Smooth muscle cell (in vitro differentiated cells): ENCODE measurements around the gene DYNLT3. TPM values are rescaled to one million over a fixed set of nuclear protein-coding genes. Genes with fewer than 3 reads are reported as not detected.

Experiments
- DNase-seq: peaks from one replicate; lab custom pipeline; 2025; ENCODE audit not compliant: unreplicated experiment; lab: John Stamatoyannopoulos, UW
- H2AFZ ChIP-seq: fragments of 200-600 bp; sonication (generic); 2 replicates; pipeline ENCODE4 v1.6.0; 2016; ENCODE audit warnings: antibody characterized with exemption, low read depth, mild to moderate bottlenecking
- H3F3A ChIP-seq: fragments of 200-600 bp; sonication (generic); 2 replicates; pipeline ENCODE4 v1.6.0; 2017; ENCODE audit warnings: antibody characterized with exemption, low read depth
- H3K27ac ChIP-seq: fragments of 200-600 bp; sonication (generic); 2 replicates; pipeline ENCODE4 v1.5.1; 2016; ENCODE audit warnings: low read depth, mild to moderate bottlenecking
- H3K27me3 ChIP-seq: fragments of 200-600 bp; sonication (generic); 2 replicates; pipeline ENCODE4 v1.6.1; 2016; ENCODE audit warnings: low read depth, mild to moderate bottlenecking
- H3K36me3 ChIP-seq: fragments of 200-600 bp; sonication (generic); 2 replicates; pipeline ENCODE4 v1.5.1; 2016; ENCODE audit warnings: low read depth
- H3K4me1 ChIP-seq: fragments of 200-600 bp; sonication (generic); 2 replicates; pipeline ENCODE4 v1.5.1; 2016; ENCODE audit warnings: low read depth
- H3K4me2 ChIP-seq: fragments of 200-600 bp; sonication (generic); 2 replicates; pipeline ENCODE4 v1.6.0; 2016; ENCODE audit warnings: mild to moderate bottlenecking
- H3K4me3 ChIP-seq: fragments of 200-600 bp; sonication (generic); 2 replicates; pipeline ENCODE4 v1.5.1; 2016; ENCODE audit warnings: mild to moderate bottlenecking
- H3K79me2 ChIP-seq: fragments of 200-600 bp; sonication (generic); 2 replicates; pipeline ENCODE4 v1.6.0; 2016; ENCODE audit warnings: low read depth, mild to moderate bottlenecking
- H3K9ac ChIP-seq: fragments of 200-600 bp; sonication (generic); 2 replicates; pipeline ENCODE4 v1.6.0; 2016; ENCODE audit warnings: low read depth
- H3K9me3 ChIP-seq: fragments of 200-600 bp; sonication (generic); replicated peaks from 2 replicates; pipeline ENCODE4 v1.5.1; 2016; ENCODE audit warnings: low read depth
- H4K20me1 ChIP-seq: fragments of 200-600 bp; sonication (generic); 2 replicates; pipeline ENCODE4 v1.6.0; 2016; ENCODE audit warnings: low read depth
- WGBS: methylation state at CpG from one replicate; pipeline ENCODE4 v1.1.7; 2016; ENCODE audit warnings: low lambda C conversion rate; 5-methylcytosine and 5-hydroxymethylcytosine counted together
- polyA plus RNA-seq: library from polyadenylated mRNA; unstranded; fragments of >200 nt; fragmentation: Nextera tagmentation; extraction: Ambion mirVana; gene quantifications from 2 replicates; pipeline ENCODE4 v1.2.1, GENCODE V29; 2016
- total RNA-seq: library from RNA; depleted of rRNA; stranded (reverse); fragments of >200 nt; gene quantifications from 2 replicates; pipeline ENCODE4 v1.2.3, GENCODE V29; 2014
- TF ChIP-seq, protein P1 (sequence below): fragments of 200-600 bp; sonication (generic); IDR thresholded peaks from 2 replicates; pipeline ENCODE4 v1.5.1; 2017; ENCODE audit warnings: borderline replicate concordance, mild to moderate bottlenecking, antibody characterized with exemption; ENCODE audit not compliant: insufficient read depth, poor library complexity, severe bottlenecking

Gene DYNLT3
- total and polyA plus RNA-seq, 2 experiments from 2014 or later: 77.7 to 89.4 TPM

DNA sequence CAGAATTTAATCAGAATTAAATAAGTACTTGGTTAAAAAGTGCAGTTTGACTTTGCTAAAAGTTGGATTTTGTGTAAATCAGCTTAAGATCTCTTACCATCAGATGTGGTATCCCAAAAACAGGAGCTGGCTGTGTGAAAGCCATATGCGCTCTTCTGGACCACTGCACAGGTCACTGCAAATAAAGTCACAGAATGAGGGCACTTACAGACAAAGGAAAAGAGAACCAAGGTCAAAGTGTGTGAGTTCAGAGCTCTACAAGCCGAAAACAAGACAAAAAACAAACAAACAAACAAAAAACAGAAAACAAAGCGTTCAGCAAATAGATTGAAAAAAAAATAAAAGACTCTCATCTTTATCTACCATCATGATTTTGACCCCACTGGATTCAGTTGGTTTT is 6.4 kb downstream of the DYNLT3 start:
- Histone ChIP-seq H3K4me3 (no peak overlapping the region), H3K79me2 (no peaks in the 10 kb centered on the region), H3K9ac (no peak overlapping the region), H3K36me3 (peaks cover 8% of the 10 kb centered on the region), H4K20me1 (no peaks in the 10 kb centered on the region), H3F3A (no peaks in the 10 kb centered on the region), H3K4me1 (no peaks in the 10 kb centered on the region), H3K27ac (no peak overlapping the region), H3K27me3 (no peaks in the 10 kb centered on the region), H3K4me2 (no peak overlapping the region), H3K9me3 (no peaks in the 10 kb centered on the region), H2AFZ (no peak overlapping the region)
- WGBS: 79% methylated on average over 3 of the region's 3 CpGs
- no peak for DNase-seq
- TF ChIP-seq, protein P1, sequence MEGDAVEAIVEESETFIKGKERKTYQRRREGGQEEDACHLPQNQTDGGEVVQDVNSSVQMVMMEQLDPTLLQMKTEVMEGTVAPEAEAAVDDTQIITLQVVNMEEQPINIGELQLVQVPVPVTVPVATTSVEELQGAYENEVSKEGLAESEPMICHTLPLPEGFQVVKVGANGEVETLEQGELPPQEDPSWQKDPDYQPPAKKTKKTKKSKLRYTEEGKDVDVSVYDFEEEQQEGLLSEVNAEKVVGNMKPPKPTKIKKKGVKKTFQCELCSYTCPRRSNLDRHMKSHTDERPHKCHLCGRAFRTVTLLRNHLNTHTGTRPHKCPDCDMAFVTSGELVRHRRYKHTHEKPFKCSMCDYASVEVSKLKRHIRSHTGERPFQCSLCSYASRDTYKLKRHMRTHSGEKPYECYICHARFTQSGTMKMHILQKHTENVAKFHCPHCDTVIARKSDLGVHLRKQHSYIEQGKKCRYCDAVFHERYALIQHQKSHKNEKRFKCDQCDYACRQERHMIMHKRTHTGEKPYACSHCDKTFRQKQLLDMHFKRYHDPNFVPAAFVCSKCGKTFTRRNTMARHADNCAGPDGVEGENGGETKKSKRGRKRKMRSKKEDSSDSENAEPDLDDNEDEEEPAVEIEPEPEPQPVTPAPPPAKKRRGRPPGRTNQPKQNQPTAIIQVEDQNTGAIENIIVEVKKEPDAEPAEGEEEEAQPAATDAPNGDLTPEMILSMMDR: no peak

DNA sequence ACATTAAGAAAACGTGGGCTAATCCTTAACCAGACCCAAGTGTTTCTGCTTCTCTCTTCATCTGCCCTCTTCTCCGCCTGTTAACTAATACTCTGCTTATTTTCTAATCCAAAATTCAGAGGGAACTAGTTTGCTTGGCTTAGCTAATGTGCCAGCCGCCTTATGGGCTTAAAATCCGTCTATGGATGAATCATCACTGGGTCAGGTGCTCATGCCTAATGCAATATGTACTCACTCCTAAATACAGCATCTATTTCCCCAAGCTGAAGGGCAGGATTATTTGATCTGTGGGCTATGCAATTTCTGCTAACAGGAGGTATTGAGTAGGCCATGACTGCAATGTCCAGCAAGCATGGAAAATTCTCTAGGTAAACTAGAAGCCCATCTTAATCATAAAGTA is 12.4 kb downstream of the DYNLT3 start:
- Histone ChIP-seq H3K27ac (no peak overlapping the region), H3K36me3 (peaks cover 8% of the 10 kb centered on the region), H3K9ac (no peak overlapping the region), H3F3A (no peaks in the 10 kb centered on the region), H3K9me3 (no peaks in the 10 kb centered on the region), H3K4me1 (no peaks in the 10 kb centered on the region), H2AFZ (no peak overlapping the region), H3K4me3 (no peak overlapping the region), H3K4me2 (no peak overlapping the region), H3K79me2 (no peaks in the 10 kb centered on the region), H3K27me3 (no peaks in the 10 kb centered on the region), H4K20me1 (no peaks in the 10 kb centered on the region)
- 54% methylated on average over 4 of the region's 4 CpGs for WGBS
- no peak for DNase-seq
- TF ChIP-seq, protein P1: no peak

DNA sequence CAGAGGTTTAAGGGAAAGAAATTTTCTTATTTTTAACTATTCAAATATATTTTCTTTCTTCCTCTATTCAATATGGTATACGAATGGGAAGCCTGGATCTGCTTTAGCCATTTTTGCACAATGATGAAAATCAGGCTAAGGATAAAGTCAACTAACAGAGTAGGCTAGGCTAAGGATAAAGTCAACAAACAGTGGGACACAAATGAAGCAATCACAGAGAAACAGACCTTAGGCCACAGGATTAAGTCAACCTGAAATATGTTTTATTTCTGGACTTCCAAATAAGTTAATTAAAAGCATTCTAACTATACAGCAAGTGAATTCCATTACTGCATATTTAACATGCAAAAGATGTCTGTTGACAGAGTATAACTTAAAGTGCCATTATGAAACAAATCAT is 17.0 kb downstream of the DYNLT3 start:
- WGBS: 52% methylated on average over 1 of the region's 1 CpG
- no peaks in the 10 kb centered on the region for H3F3A ChIP-seq
- no peaks in the 10 kb centered on the region for H3K9me3 ChIP-seq
- no peak for DNase-seq
- no peaks in the 10 kb centered on the region for H3K27me3 ChIP-seq
- no peak overlapping the region for H2AFZ ChIP-seq
- H3K79me2 ChIP-seq: no peaks in the 10 kb centered on the region
- no peak overlapping the region for H3K4me2 ChIP-seq
- H4K20me1 ChIP-seq: no peaks in the 10 kb centered on the region
- H3K4me1 ChIP-seq: no peaks in the 10 kb centered on the region
- TF ChIP-seq, protein P1: no peak
- no peak overlapping the region for H3K27ac ChIP-seq
- no peaks in the 10 kb centered on the region for H3K36me3 ChIP-seq
- no peak overlapping the region for H3K9ac ChIP-seq
- no peak overlapping the region for H3K4me3 ChIP-seq

DNA sequence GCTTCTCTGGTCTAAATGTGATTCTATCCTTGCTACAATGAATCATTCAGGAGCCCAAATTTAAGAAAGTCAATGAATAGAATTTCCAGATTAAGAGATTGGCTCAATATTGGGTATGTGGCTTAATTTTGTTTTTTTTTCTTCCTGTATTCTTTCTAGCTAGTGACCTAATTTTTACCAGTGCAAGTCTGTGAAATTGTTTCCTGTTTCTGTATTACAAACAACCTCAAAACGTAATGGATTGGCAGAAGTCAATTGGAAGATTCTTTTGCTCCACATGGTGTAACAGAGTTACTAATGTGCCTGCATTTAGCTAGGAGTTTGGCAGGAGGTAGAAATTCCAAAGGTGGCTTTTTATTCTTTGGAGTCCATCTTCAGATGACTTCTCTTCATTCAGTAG is 17.6 kb downstream of the DYNLT3 start:
- Histone ChIP-seq H3K4me1 (no peaks in the 10 kb centered on the region), H2AFZ (no peak overlapping the region), H3K27me3 (no peaks in the 10 kb centered on the region), H3K9me3 (no peaks in the 10 kb centered on the region), H3K27ac (no peak overlapping the region), H3K9ac (no peak overlapping the region), H4K20me1 (no peaks in the 10 kb centered on the region), H3K4me2 (no peak overlapping the region), H3K4me3 (no peak overlapping the region), H3F3A (no peaks in the 10 kb centered on the region), H3K79me2 (no peaks in the 10 kb centered on the region), H3K36me3 (no peaks in the 10 kb centered on the region)
- DNase-seq: no peak
- TF ChIP-seq, protein P1: no peak
- 58% methylated on average over 1 of the region's 1 CpG for WGBS
